Measurements from ENCODE around the gene NRF1. TPM values are rescaled to one million over a fixed set of nuclear protein-coding genes. Genes with fewer than 3 reads are reported as not detected.

The NRF1 gene
- total and polyA plus RNA-seq, 10 donors: 6.7 to 27.9 (median 20.9) TPM

- H3K4me3 ChIP-seq: no peak overlapping the region
- peak overlapping the region in 5 of 8 donors; percentile 33 to 74 (median 62) for H3K27ac ChIP-seq
- DNase-seq: no peak
- H3K4me1 ChIP-seq: peaks cover 43 to 86% (median 73%) of the 10 kb centered on the region in 6 donors
- no peaks in the 10 kb centered on the region for H3K36me3 ChIP-seq
- WGBS, 5 donors: 35 to 61% (median 46%) methylated on average over 1 of the region's 1 CpG
- intact Hi-C loops (cut with DNase I; ENCODE audit: low total_unique reads): no loop called here
- TF ChIP-seq POLR2AphosphoS5 (IDR thresholded peaks at IDR 0.05) (no peak), CTCF (IDR thresholded peaks at IDR 0.05 in 8 of 11, conservative IDR thresholded peaks at IDR 0.05 in 3 of 11) (no peak), POLR2A (IDR thresholded peaks at IDR 0.05) (no peak)
- H3K27me3 ChIP-seq (replicated peaks in 1 of 7): no peaks in the 10 kb centered on the region
- H3K9me3 ChIP-seq: no peaks in the 10 kb centered on the region
Observed at GRCh38 chr7:129615018-129615417, 3.5 kb downstream of the NRF1 start.

GRCh38 chr7:129616530-129616929, 5.0 kb downstream of the NRF1 start:
- intact Hi-C loops (cut with DNase I; ENCODE audit: low total_unique reads): no loop called here
- H3K4me1 ChIP-seq: peaks cover 35 to 91% (median 68%) of the 10 kb centered on the region in 6 donors
- WGBS, 5 donors: 47 to 73% (median 62%) methylated on average over 4 of the region's 4 CpGs
- peak overlapping the region in 3 of 8 donors; percentile 62 to 75 (median 74) for H3K27ac ChIP-seq
- H3K4me3 ChIP-seq: no peak overlapping the region
- H3K36me3 ChIP-seq: no peaks in the 10 kb centered on the region
- H3K9me3 ChIP-seq: no peaks in the 10 kb centered on the region
- TF ChIP-seq POLR2AphosphoS5 (IDR thresholded peaks at IDR 0.05) (no peak), POLR2A (IDR thresholded peaks at IDR 0.05) (no peak), CTCF (IDR thresholded peaks at IDR 0.05 in 8 of 11, conservative IDR thresholded peaks at IDR 0.05 in 3 of 11) (no peak)
- no peaks in the 10 kb centered on the region for H3K27me3 ChIP-seq (replicated peaks in 1 of 7)
- no peak for DNase-seq

- H3K36me3 ChIP-seq: no peaks in the 10 kb centered on the region
- H3K9me3 ChIP-seq: no peaks in the 10 kb centered on the region
- no peaks in the 10 kb centered on the region for H3K27me3 ChIP-seq (replicated peaks in 1 of 7)
- WGBS, 5 donors: 47 to 74% (median 60%) methylated on average over 3 of the region's 3 CpGs
- peak overlapping the region in 1 of 8 donors; percentile 2 for H3K4me3 ChIP-seq
- DNase-seq: no peak
- TF ChIP-seq POLR2A (IDR thresholded peaks at IDR 0.05) (no peak), CTCF (IDR thresholded peaks at IDR 0.05 in 8 of 11, conservative IDR thresholded peaks at IDR 0.05 in 3 of 11) (no peak), POLR2AphosphoS5 (IDR thresholded peaks at IDR 0.05) (no peak)
- intact Hi-C loops (cut with DNase I; ENCODE audit: low total_unique reads): no loop called here
- peaks cover 35 to 97% (median 68%) of the 10 kb centered on the region in 6 donors for H3K4me1 ChIP-seq
- H3K27ac ChIP-seq: peak overlapping the region in 5 of 8 donors; percentile 9 to 75 (median 62)
Observed at GRCh38 chr7:129617178-129617577, 5.7 kb downstream of the NRF1 start.

GRCh38 chr7:129617652-129618051, 6.1 kb downstream of the NRF1 start:
- intact Hi-C loops (cut with DNase I; ENCODE audit: low total_unique reads): no loop called here
- no peaks in the 10 kb centered on the region for H3K9me3 ChIP-seq
- H3K36me3 ChIP-seq: no peaks in the 10 kb centered on the region
- WGBS, 5 donors: 11 to 43% (median 32%) methylated on average over 1 of the region's 1 CpG
- no peak for DNase-seq
- TF ChIP-seq CTCF (IDR thresholded peaks at IDR 0.05 in 8 of 11, conservative IDR thresholded peaks at IDR 0.05 in 3 of 11): no peak
- no peak for TF ChIP-seq POLR2AphosphoS5 (IDR thresholded peaks at IDR 0.05)
- TF ChIP-seq POLR2A (IDR thresholded peaks at IDR 0.05): no peak
- H3K27ac ChIP-seq: peak overlapping the region in 5 of 8 donors; percentile 9 to 75 (median 62)
- H3K27me3 ChIP-seq (replicated peaks in 1 of 7): no peaks in the 10 kb centered on the region
- peak overlapping the region in 1 of 8 donors; percentile 2 for H3K4me3 ChIP-seq
- H3K4me1 ChIP-seq: peaks cover 35 to 98% (median 69%) of the 10 kb centered on the region in 6 donors
